ENCODE data around the gene RPL36. TPM values are rescaled to one million over a fixed set of nuclear protein-coding genes. Genes with fewer than 3 reads are reported as not detected.
A peak's percentile ranks its signal among the peaks of the same experiment; 100 is the strongest.

Gene RPL36
- total RNA-seq (2021; fragmentation: NEBNext Ultra II Directional; extraction: Animal tissue kit (Norgen Biotek cat#: 25700)) (1,075 and 1,137 TPM in 2 replicates), polyA plus RNA-seq (2011; rRNA removed) (730 and 951 TPM in 2 replicates), polyA minus RNA-seq (2011; rRNA and poly(A)+ RNA removed) (131 and 137 TPM in 2 replicates)
- 943 TPM for polyA plus RNA-seq (2011; cell fraction: cytosol; rRNA removed)
- polyA plus RNA-seq (2011; cell fraction: nucleus; rRNA removed): 857 TPM
- 996 to 2,048 TPM (median 1,766 TPM) in 4 replicates for polyA plus RNA-seq (2012, experiment 1 of 2)
- 1,380 TPM for polyA plus RNA-seq (2012, experiment 2 of 2)
- 1,979 TPM for polyA plus RNA-seq (2013, experiment 1 of 2)
- 1,903 TPM for polyA plus RNA-seq (2013, experiment 2 of 2)
- polyA minus RNA-seq (2011; cell fraction: cytosol; rRNA and poly(A)+ RNA removed): 830 TPM
- 332 TPM for polyA minus RNA-seq (2011; cell fraction: nucleus; rRNA and poly(A)+ RNA removed)
- long read RNA-seq, experiment 1, transcript RPL36-201 (4 exons, 707 nt): major isoform, 554 of 1,055 reads
- long read RNA-seq, experiment 1, transcript RPL36-202 (3 exons, 556 nt): minor isoform, 452 of 1,055 reads
- long read RNA-seq, experiment 1, partial matches to known transcripts: 33 of 1,055 reads
- long read RNA-seq, experiment 1, other reads (novel, unspliced or antisense): 16 of 1,055 reads
- long read RNA-seq, experiment 2, partial matches to known transcripts: 2 of 10 reads
- long read RNA-seq, experiment 2, other reads (novel, unspliced or antisense): 4 of 10 reads

GRCh38 chr19:5690125-5690954, at the start of gene RPL36:
TSS of gene RPL36 (plus strand) at chr19:5690295. CDS start at chr19:5690508, 213 bp downstream.
- Histone ChIP-seq H2AK5ac (ENCODE audit: low read depth, low read length) (peak within 1 kb of the TSS; percentile 65; the same call in 1 of the 2 replicates), H4K8ac (ENCODE audit: extremely low read depth, insufficient read depth, low read length) (peak within 1 kb of the TSS; percentile 98; the same call in 1 of the 2 replicates), H3K56ac (replicated peaks; ENCODE audit: insufficient read length, low read depth, low read length) (peak within 1 kb of the TSS; percentile 81), H4K20me1 (replicated peaks in 1 of 2; ENCODE audit: control insufficient read depth in 1 of 2, insufficient read depth in 2 of 2, low read length in 2 of 2) (peaks cover 34 to 38% of the 10 kb centered on the region in 2 experiments), H3K9ac (replicated peaks in 1 of 4; ENCODE audit: extremely low read depth in 1 of 4, low read depth in 3 of 4, low read length in 3 of 4) (peak within 1 kb of the TSS; percentile 83 to 100 (median 96)), H2BK12ac (ENCODE audit: low read depth, low read length) (no peak within 1 kb of the TSS), H3K23ac (ENCODE audit: insufficient read length) (no peak within 1 kb of the TSS), H4K91ac (replicated peaks; ENCODE audit: insufficient read length, low read length) (peak within 1 kb of the TSS; percentile 13), H2BK5ac (ENCODE audit: low read depth, low read length) (peak within 1 kb of the TSS; percentile 97), H3K36me3 (ENCODE audit: control insufficient read depth in 2 of 4, insufficient read depth in 4 of 4, low read length in 3 of 4) (peaks cover 28 to 45% (median 41%) of the 10 kb centered on the region in 4 experiments), H2BK15ac (ENCODE audit: low read length) (no peak within 1 kb of the TSS), H2AFZ (ENCODE audit: low read length) (no peak within 1 kb of the TSS), H3K4me2 (ENCODE audit: insufficient read depth in 1 of 2, low read depth in 2 of 2, low read length in 2 of 2) (peak within 1 kb of the TSS; percentile 61 to 67), H2BK20ac (ENCODE audit: low read length) (no peak within 1 kb of the TSS), H3K4me3 (ENCODE audit: extremely low read depth in 1 of 4, insufficient read depth in 2 of 4, low read depth in 3 of 4, low read length in 4 of 4) (peak within 1 kb of the TSS; percentile 64 to 99 (median 83)), H2BK120ac (replicated peaks; ENCODE audit: low read depth, low read length) (no peak within 1 kb of the TSS), H3K79me1 (ENCODE audit: low read depth, low read length) (peaks cover 6% of the 10 kb centered on the region), H3K18ac (ENCODE audit: extremely low read depth, low read length) (peak within 1 kb of the TSS; percentile 85), H3K27me3 (replicated peaks in 1 of 4; ENCODE audit: control insufficient read depth in 3 of 4, extremely low read depth in 1 of 4, insufficient read depth in 3 of 4, low read length in 3 of 4) (no peaks in the 10 kb centered on the region), H3K4me1 (replicated peaks in 1 of 4; ENCODE audit: control insufficient read depth in 3 of 4, insufficient read depth in 4 of 4, low read length in 3 of 4) (peaks cover 0 to 4% (median 1%) of the 10 kb centered on the region in 4 experiments; a peak in 3 of 7 replicates), H3K4ac (replicated peaks; ENCODE audit: insufficient read length, low read depth, low read length) (peak within 1 kb of the TSS; percentile 82), H3K79me2 (ENCODE audit: control insufficient read depth in 1 of 2, insufficient read depth in 2 of 2, low read length in 2 of 2) (peaks cover 10 to 39% of the 10 kb centered on the region in 2 experiments), H3K23me2 (ENCODE audit: low read depth, low read length) (peaks cover 5% of the 10 kb centered on the region; the same call in 1 of the 2 replicates), H4K5ac (ENCODE audit: insufficient read length, low read depth, low read length) (peak within 1 kb of the TSS; percentile 60), H3K9me3 (ENCODE audit: insufficient read depth in 2 of 2, low read depth in 1 of 2, low read length in 1 of 2) (no peaks in the 10 kb centered on the region), H3K14ac (ENCODE audit: insufficient read length) (no peak within 1 kb of the TSS), H3K27ac (ENCODE audit: low read depth, low read length) (peak within 1 kb of the TSS; percentile 89)
- CTCF ChIA-PET (ENCODE audit: partially characterized antibody): interaction anchor here (0.7 to 4.9 kb wide), 25 partner anchors 9 to 578 kb away, joined by 3 to 26 read pairs (median 4); partner anchors contain the start of genes SAFB and SAFB2
- peak; percentile 90 to 100 for DNase-seq (ENCODE audit: low read depth in 1 of 2, low spot score in 2 of 2)
- POLR2A ChIA-PET (ENCODE audit: partially characterized antibody): interaction anchor here (0.6 to 15.6 kb wide), 64 partner anchors 8 to 1281 kb away, joined by 3 to 620 read pairs (median 4); partner anchors contain the start of genes CATSPERD, DUS3L, HSD11B1L and LONP1
- FAIRE-seq: peak; percentile 75
- 1% methylated on average over 64 of the region's 73 CpGs; no CpG with 5 or more reads in 1 of the 2 experiments for WGBS, 2 experiments (ENCODE audit: extremely low coverage in 1 of 2, insufficient coverage in 1 of 2, insufficient read length in 1 of 2, insufficient replicate concordance in 2 of 2, low coverage in 1 of 2, low lambda C conversion rate in 2 of 2, missing lambda C conversion rate in 1 of 2)
- peak; percentile 34; the same call in 1 of the 2 replicates for TF ChIP-seq SP4 (IDR thresholded peaks at IDR 0.05; ENCODE audit: low read length)
- peak; percentile 74; the same call in 1 of the 2 replicates for TF ChIP-seq MAX (IDR thresholded peaks at IDR 0.05)
- no peak for TF ChIP-seq SRF (IDR thresholded peaks at IDR 0.05; ENCODE audit: low read depth, low read length)
- 0 out of 2 replicates have a peak, but pooled peaks have one; percentile 45 for TF ChIP-seq TEAD4 (IDR thresholded peaks at IDR 0.05; ENCODE audit: low read depth, low read length)
- peak; percentile 83 for TF ChIP-seq ATF3 (IDR thresholded peaks at IDR 0.05; ENCODE audit: insufficient read depth, low read depth, low read length)
- TF ChIP-seq SIRT6 (IDR thresholded peaks at IDR 0.05; ENCODE audit: low read length): no peak
- TF ChIP-seq ASH2L (IDR thresholded peaks at IDR 0.05; ENCODE audit: low read length): peak; percentile 31
